Common myeloid progenitor, CD34-positive (primary cell): ENCODE measurements around the gene MAP2K5.

Experiments
- CTCF ChIA-PET: fragments of 350-600 bp; sonication (Branson Sonifier 250); formaldehyde crosslinking; loops from one replicate; lab custom pipeline; 2021; ENCODE audit warnings: antibody characterized with exemption; lab: Charles Lee
- POLR2A ChIA-PET: fragments of 350-600 bp; sonication (Branson Sonifier 250); formaldehyde crosslinking; loops from one replicate; lab custom pipeline; 2021; ENCODE audit warnings: antibody characterized with exemption; lab: Charles Lee
- DNase-seq, 3 donors: peaks; one replicate each; pipeline versions ENCODE4 v3.0.0 to v3.0.0-alpha.2; 2013
- H3K27ac ChIP-seq, 2 experiments: 1 replicate in 1 of 2; 2 replicates in 1 of 2; pipeline ENCODE4 v1.7.0; 2013; ENCODE audit warnings: inconsistent platforms in 2 of 2, low read length in 2 of 2, mild to moderate bottlenecking in 2 of 2, low read depth in 1 of 2, moderate library complexity in 1 of 2; ENCODE audit not compliant: severe bottlenecking in 2 of 2, insufficient read depth in 1 of 2, poor library complexity in 1 of 2
- H3K27me3 ChIP-seq, 5 experiments: replicated peaks in 2 of 5; 1 replicate in 3 of 5; 2 replicates in 2 of 5; pipeline versions ENCODE4 v1.6.1 to v1.7.0; 2013; ENCODE audit warnings: low read length in 4 of 5, mild to moderate bottlenecking in 2 of 5, moderate library complexity in 2 of 5, inconsistent platforms in 1 of 5; ENCODE audit not compliant: insufficient read depth in 5 of 5, control insufficient read depth in 4 of 5
- H3K36me3 ChIP-seq, 4 experiments: 1 replicate in 2 of 4; 2 replicates in 2 of 4; pipeline versions ENCODE4 v1.6.1 to v1.7.0; 2013; ENCODE audit warnings: low read length in 3 of 4, control low read depth in 1 of 4, mild to moderate bottlenecking in 1 of 4; ENCODE audit not compliant: control insufficient read depth in 4 of 4, insufficient read depth in 4 of 4
- H3K4me1 ChIP-seq, 4 experiments: 1 replicate in 3 of 4; 2 replicates in 1 of 4; pipeline versions ENCODE4 v1.6.1 to v1.7.1; 2013; ENCODE audit warnings: low read length in 3 of 4, mild to moderate bottlenecking in 3 of 4, control low read depth in 1 of 4, inconsistent platforms in 1 of 4, moderate library complexity in 1 of 4; ENCODE audit not compliant: control insufficient read depth in 4 of 4, insufficient read depth in 4 of 4; ENCODE audit errors: control extremely low read depth in 1 of 4
- H3K4me3 ChIP-seq, 7 experiments: 1 replicate in 4 of 7; 2 replicates in 3 of 7; pipeline versions ENCODE4 v1.5.1 to v1.7.0; 2013; ENCODE audit warnings: mild to moderate bottlenecking in 7 of 7, low read length in 6 of 7, moderate library complexity in 6 of 7, inconsistent platforms in 2 of 7, low read depth in 2 of 7, control low read depth in 1 of 7; ENCODE audit not compliant: insufficient read depth in 4 of 7, control insufficient read depth in 1 of 7; ENCODE audit errors: extremely low read depth in 1 of 7
- H3K9me3 ChIP-seq, 5 experiments: 1 replicate in 4 of 5; 2 replicates in 1 of 5; pipeline versions ENCODE4 v1.6.1 to v1.7.1; 2013; ENCODE audit warnings: low read length in 4 of 5, mild to moderate bottlenecking in 2 of 5, inconsistent platforms in 1 of 5, low read depth in 1 of 5, moderate library complexity in 1 of 5; ENCODE audit not compliant: control insufficient read depth in 4 of 5, insufficient read depth in 2 of 5; ENCODE audit errors: control extremely low read depth in 1 of 5
- WGBS: methylation state at CpG from one replicate; pipeline ENCODE4 v1.1.5; 2013; ENCODE audit not compliant: insufficient coverage; 5-methylcytosine and 5-hydroxymethylcytosine counted together

The MAP2K5 gene

DNA sequence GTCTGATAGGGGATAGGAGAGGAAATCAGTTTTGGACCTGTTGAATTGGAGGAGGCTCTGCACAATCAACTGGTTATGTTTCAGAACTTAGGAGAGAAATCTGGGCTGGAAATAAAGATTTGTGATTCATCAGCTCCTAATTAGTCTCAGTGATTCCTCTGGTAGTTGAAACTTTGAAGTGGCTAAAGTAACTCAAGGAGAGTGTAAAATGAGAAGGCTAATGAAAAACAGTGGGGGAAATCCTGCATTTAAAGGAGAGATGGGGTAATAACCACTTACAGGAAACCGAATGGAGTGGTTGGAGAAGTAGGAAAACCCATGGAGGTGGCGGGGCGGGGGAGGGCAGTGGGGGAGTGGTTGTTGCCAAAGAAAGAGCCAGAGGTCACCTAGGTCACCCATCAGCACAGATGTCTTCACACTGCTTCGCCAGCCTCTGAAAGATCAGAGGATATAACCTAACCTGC is 32.6 kb downstream of the MAP2K5 start:
- H3K4me3 ChIP-seq, result no peak overlapping the region
- WGBS, result 79% methylated on average over 3 of the region's 4 CpGs
- ChIA-PET POLR2A (no interaction called here), CTCF (no interaction called here)
- DNase-seq, result no peak
- no peaks in the 10 kb centered on the region for H3K27me3 ChIP-seq
- no peaks in the 10 kb centered on the region for H3K4me1 ChIP-seq
- H3K36me3 ChIP-seq, result peaks cover 0 to 3% (median under 1%) of the 10 kb centered on the region in 4 experiments
- H3K9me3 ChIP-seq, result no peaks in the 10 kb centered on the region
- no peak overlapping the region for H3K27ac ChIP-seq

DNA sequence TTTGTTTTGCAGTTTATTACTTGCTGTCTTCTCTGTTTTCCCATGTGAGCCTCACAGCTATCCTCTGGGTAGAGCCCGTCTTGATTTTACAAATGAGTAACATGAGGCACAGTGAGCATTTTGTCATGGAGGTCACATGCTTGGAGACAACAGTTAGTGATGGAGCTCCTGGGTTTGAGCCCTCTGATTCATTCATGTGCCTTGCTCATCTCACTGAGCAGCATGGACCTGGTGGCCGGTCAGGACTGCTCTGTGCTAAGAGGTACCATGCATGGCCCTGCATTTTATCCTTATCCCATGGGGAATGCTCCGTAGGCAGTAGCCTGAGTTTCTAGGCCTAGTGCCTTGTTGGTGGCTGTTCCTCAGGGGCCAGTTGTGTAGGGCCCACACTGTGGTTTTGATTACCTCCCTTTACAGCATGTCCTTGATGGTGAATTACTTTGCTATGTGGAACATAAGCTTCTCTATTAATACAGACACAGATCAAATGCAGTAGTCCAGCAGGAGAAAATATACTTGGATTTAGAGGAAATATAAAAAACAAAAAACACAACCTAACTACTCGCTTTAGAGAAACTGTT is 35.6 kb downstream of the MAP2K5 start:
- 96% methylated on average over 3 of the region's 4 CpGs for WGBS
- H3K27me3 ChIP-seq, result no peaks in the 10 kb centered on the region
- CTCF ChIA-PET, result no interaction called here
- POLR2A ChIA-PET, result no interaction called here
- H3K27ac ChIP-seq, result no peak overlapping the region
- no peaks in the 10 kb centered on the region for H3K9me3 ChIP-seq
- H3K4me1 ChIP-seq, result no peaks in the 10 kb centered on the region
- DNase-seq, result no peak
- peaks cover 0 to 3% (median 1%) of the 10 kb centered on the region in 4 experiments for H3K36me3 ChIP-seq
- H3K4me3 ChIP-seq, result no peak overlapping the region

DNA sequence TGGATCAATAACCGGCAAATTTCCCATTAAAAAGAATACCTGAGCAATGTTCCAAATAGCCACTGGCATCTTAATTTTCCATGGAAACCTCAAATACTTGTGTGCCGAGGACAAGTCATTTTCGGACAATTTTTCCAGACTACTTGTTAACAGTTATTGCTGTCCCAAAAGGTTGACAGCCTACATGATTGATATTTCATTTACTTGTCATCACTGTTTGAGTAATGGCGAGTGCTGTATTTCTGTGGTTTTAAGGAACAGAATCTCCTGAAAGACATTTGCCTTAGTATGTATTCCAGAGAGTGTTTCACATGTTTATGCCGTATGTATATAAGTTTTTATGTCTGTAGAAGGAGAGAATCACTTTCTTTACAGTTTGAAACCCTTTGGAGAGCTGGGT is 36.7 kb downstream of the MAP2K5 start:
- Histone ChIP-seq H3K27ac (no peak overlapping the region), H3K36me3 (peaks cover 0 to 3% (median 1%) of the 10 kb centered on the region in 4 experiments), H3K9me3 (no peaks in the 10 kb centered on the region), H3K4me3 (no peak overlapping the region), H3K27me3 (no peaks in the 10 kb centered on the region), H3K4me1 (no peaks in the 10 kb centered on the region)
- no peak for DNase-seq
- ChIA-PET POLR2A (no interaction called here), CTCF (no interaction called here)
- WGBS, result 100% methylated on average over 2 of the region's 5 CpGs

DNA sequence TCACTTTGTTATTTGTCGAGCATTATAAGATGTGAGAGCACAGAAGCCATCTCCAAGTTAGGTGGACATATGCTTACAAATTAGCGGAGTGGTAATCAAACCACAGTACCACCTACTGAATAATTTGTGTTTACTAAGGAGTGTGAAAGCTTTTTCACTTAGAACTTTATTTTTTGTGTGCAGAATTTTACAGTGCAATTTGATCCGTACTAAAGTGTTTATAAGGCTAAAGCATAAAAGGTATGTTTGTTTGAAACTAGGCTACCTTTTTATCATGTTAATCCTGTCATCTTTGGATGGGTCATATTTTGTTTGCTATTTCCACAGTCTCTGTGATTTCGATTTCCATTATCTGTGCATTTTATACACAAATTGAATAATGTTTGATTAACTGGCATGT is 37.5 kb downstream of the MAP2K5 start:
- no peaks in the 10 kb centered on the region for H3K4me1 ChIP-seq
- H3K27me3 ChIP-seq, result no peaks in the 10 kb centered on the region
- WGBS, result no CpG with 5 or more reads among the region's 4 CpGs
- no peaks in the 10 kb centered on the region for H3K9me3 ChIP-seq
- POLR2A ChIA-PET, result no interaction called here
- H3K27ac ChIP-seq, result no peak overlapping the region
- peaks cover 0 to 3% (median 1%) of the 10 kb centered on the region in 4 experiments for H3K36me3 ChIP-seq
- no peak for DNase-seq
- H3K4me3 ChIP-seq, result no peak overlapping the region
- CTCF ChIA-PET, result no interaction called here

DNA sequence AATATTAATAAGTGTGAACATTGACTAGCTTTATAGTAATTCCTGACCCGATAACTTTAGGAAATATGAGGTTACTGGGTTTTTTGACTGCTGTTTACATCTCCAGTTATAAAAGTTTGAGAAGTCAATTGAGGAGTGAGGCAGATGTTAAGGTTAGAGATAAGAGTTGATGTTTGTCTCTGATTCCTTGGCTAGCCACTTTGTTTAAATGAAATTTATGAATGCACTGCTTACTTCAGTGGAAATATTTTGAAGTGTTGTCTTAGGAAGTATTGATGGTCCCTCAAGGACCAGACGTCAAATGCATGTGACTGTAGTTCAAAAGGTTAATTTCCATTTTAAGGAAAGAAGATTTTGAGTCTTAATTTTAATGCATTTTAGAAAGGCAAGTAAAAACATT is 41.7 kb downstream of the MAP2K5 start:
- Histone ChIP-seq H3K36me3 (peaks cover 14 to 23% (median 19%) of the 10 kb centered on the region in 4 experiments), H3K27me3 (no peaks in the 10 kb centered on the region), H3K4me1 (no peaks in the 10 kb centered on the region), H3K27ac (no peak overlapping the region), H3K9me3 (no peaks in the 10 kb centered on the region), H3K4me3 (no peak overlapping the region)
- DNase-seq, result no peak
- CTCF ChIA-PET, result interaction anchor here (1.0 kb wide), 1 partner anchor 9 kb away, joined by 3 read pairs; no protein-coding TSS in a partner anchor
- POLR2A ChIA-PET, result no interaction called here
- WGBS, result 100% methylated on average over 1 of the region's 2 CpGs

DNA sequence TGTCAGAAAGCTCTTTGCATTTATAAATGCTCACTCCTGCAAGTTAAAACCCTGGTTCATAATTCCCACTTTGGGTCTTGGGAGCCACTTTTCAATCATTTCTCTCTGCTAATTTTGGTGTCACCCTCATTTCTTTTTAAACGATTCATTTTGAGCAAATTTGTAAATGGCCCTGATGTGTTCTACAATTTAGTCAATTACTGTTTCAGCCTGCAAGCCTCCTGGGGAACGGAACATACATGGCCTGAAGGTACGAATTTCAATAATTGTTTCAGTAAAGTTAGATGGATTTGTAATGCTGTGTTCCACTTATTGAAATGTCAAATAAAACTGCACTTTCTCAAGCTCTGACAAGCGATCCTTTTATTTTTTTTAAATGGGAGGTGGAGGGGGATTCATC is 43.2 kb downstream of the MAP2K5 start:
- H3K36me3 ChIP-seq, result peaks cover 18 to 28% (median 21%) of the 10 kb centered on the region in 4 experiments
- CTCF ChIA-PET, result no interaction called here
- no peaks in the 10 kb centered on the region for H3K4me1 ChIP-seq
- WGBS, result 95% methylated on average over 2 of the region's 4 CpGs
- no peak overlapping the region for H3K4me3 ChIP-seq
- H3K27me3 ChIP-seq, result no peaks in the 10 kb centered on the region
- no peaks in the 10 kb centered on the region for H3K9me3 ChIP-seq
- H3K27ac ChIP-seq, result no peak overlapping the region
- POLR2A ChIA-PET, result interaction anchor here (0.6 kb wide), 1 partner anchor 1096 kb away, joined by 3 read pairs; no protein-coding TSS in a partner anchor
- DNase-seq, result no peak

DNA sequence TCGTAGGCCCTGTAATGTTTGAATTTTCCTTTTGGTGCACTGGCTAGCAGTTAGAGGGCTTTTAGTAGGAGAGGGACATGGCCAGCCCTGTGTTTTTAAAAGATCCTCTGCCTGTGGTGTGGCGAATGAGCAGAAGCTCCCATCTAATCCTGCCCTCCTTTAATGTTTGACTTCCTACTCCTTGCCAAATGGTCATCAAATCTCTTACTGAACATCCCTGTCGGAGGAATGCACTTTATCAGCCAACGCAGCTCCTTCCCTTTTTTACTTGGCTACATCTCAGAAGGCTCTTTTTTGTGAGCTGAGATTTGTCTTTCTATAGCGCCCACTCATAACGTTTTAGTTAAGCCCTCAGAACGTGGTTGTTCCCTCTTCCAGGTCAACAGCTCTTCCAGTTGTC is 44.8 kb downstream of the MAP2K5 start:
- H3K36me3 ChIP-seq, result peaks cover 15 to 30% (median 22%) of the 10 kb centered on the region in 4 experiments
- no peaks in the 10 kb centered on the region for H3K4me1 ChIP-seq
- CTCF ChIA-PET, result interaction anchor here (0.5 to 1.1 kb wide), 2 partner anchors 10 to 44 kb away, joined by 3 to 4 read pairs; no protein-coding TSS in a partner anchor
- H3K27ac ChIP-seq, result no peak overlapping the region
- POLR2A ChIA-PET, result interaction anchor here (0.6 kb wide), 1 partner anchor 173 kb away, joined by 4 read pairs; no protein-coding TSS in a partner anchor
- H3K9me3 ChIP-seq, result no peaks in the 10 kb centered on the region
- H3K27me3 ChIP-seq, result no peaks in the 10 kb centered on the region
- DNase-seq, result no peak
- no peak overlapping the region for H3K4me3 ChIP-seq
- whole genome bisulfite sequencing, result 90% methylated on average over 7 of the region's 7 CpGs
